Parathyroid adenoma (tissue), 2 donors: ENCODE measurements around the gene PALM.
"Not testable (repeated sequence)": the region's sequence is repeated elsewhere in the genome, so short reads cannot be mapped to it uniquely, and the experiment has no call there.

Experiments
- H2AFZ ChIP-seq: fragments of 300-600 bp; sonication (generic); one replicate; pipeline ENCODE4 v1.7.0; 2017; ENCODE audit warnings: antibody characterized with exemption, mild to moderate bottlenecking
- H3K27ac ChIP-seq: fragments of 300-600 bp; sonication (generic); one replicate; pipeline ENCODE4 v1.7.0; 2017
- H3K27me3 ChIP-seq: fragments of 300-600 bp; sonication (generic); one replicate; pipeline ENCODE4 v1.7.0; 2017; ENCODE audit warnings: low read length; ENCODE audit not compliant: control insufficient read depth, insufficient read depth
- H3K36me3 ChIP-seq: fragments of 300-600 bp; sonication (generic); one replicate; pipeline ENCODE4 v1.7.0; 2017; ENCODE audit warnings: low read length; ENCODE audit not compliant: control insufficient read depth, insufficient read depth
- H3K4me1 ChIP-seq: fragments of 300-600 bp; sonication (generic); one replicate; pipeline ENCODE4 v1.7.0; 2017; ENCODE audit warnings: control low read depth
- H3K4me2 ChIP-seq: fragments of 300-600 bp; sonication (generic); one replicate; pipeline ENCODE4 v1.7.0; 2017; ENCODE audit warnings: low read length
- H3K4me3 ChIP-seq: fragments of 300-600 bp; sonication (generic); one replicate; pipeline ENCODE4 v1.7.0; 2017; ENCODE audit warnings: low read depth, low read length
- H3K79me2 ChIP-seq: fragments of 300-600 bp; sonication (generic); one replicate; pipeline ENCODE4 v1.7.0; 2017; ENCODE audit warnings: control low read depth
- H3K9ac ChIP-seq: fragments of 300-600 bp; sonication (generic); one replicate; pipeline ENCODE4 v1.7.0; 2017; ENCODE audit warnings: mild to moderate bottlenecking
- H3K9me3 ChIP-seq: fragments of 300-600 bp; sonication (generic); one replicate; pipeline ENCODE4 v1.7.0; 2017; ENCODE audit warnings: low read length; ENCODE audit not compliant: control insufficient read depth
- TF ChIP-seq, protein P1 (sequence below): fragments of 300-600 bp; sonication (generic); IDR thresholded peaks from one replicate; pipeline ENCODE4 v1.7.0; 2017; ENCODE audit warnings: antibody characterized with exemption, mild to moderate bottlenecking
- donor health status: primary hyperparathyroidism.

PALM gene

DNA sequence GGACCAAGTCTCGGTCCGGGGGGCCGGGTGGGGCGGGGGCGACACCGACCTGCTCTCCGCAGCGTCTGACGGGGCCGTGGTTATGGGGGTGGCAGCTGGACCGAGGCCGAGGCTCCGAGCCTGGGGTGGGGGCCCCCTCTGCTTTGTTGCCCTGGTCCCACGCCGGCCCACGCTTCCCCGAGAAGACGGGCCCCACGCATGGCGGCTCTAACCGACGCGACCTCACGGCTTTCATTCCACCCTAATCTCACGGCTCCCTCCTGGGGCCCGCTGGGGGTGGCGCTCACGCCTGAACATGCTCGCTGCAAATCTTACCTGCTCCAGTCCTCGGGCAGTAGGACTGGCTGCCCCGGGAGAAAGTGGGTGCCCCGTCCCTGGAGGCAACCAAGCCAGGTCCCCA is 27.4 kb downstream of the PALM start:
- Histone ChIP-seq H3K9ac (no peak overlapping the region), H3K9me3 (no peaks in the 10 kb centered on the region), H3K36me3 (no peaks in the 10 kb centered on the region), H3K4me3 (no peak overlapping the region), H3K79me2 (no peaks in the 10 kb centered on the region), H3K27ac (no peak overlapping the region), H2AFZ (no peak overlapping the region), H3K4me1 (no peaks in the 10 kb centered on the region), H3K4me2 (no peak overlapping the region), H3K27me3 (no peaks in the 10 kb centered on the region)
- TF ChIP-seq, protein P1, sequence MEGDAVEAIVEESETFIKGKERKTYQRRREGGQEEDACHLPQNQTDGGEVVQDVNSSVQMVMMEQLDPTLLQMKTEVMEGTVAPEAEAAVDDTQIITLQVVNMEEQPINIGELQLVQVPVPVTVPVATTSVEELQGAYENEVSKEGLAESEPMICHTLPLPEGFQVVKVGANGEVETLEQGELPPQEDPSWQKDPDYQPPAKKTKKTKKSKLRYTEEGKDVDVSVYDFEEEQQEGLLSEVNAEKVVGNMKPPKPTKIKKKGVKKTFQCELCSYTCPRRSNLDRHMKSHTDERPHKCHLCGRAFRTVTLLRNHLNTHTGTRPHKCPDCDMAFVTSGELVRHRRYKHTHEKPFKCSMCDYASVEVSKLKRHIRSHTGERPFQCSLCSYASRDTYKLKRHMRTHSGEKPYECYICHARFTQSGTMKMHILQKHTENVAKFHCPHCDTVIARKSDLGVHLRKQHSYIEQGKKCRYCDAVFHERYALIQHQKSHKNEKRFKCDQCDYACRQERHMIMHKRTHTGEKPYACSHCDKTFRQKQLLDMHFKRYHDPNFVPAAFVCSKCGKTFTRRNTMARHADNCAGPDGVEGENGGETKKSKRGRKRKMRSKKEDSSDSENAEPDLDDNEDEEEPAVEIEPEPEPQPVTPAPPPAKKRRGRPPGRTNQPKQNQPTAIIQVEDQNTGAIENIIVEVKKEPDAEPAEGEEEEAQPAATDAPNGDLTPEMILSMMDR = no peak

DNA sequence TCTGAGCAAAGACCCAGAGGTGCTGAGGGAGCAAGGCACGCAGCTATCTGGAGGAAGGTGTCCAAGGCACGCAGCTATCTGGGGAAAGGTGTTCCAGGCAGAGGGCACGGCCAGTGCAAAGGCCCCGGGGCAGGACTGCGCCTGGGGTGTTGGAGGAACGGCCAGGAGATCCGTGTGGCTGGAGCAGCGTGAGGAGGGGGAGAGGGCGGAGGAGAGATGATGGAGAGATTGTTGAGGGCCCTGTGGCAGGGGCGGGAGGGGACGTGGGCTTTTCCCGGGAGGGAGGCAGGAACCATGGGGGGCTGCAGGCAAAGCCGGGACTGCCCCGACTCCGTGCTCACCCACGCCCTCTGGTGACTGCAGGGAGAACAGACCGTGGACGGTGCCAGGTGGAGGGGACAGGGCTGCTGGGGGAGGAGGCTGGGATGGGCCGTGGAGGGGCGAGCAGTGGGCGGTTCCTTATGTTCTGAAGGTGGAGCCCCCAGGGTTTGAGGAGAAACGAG is 28.9 kb downstream of the PALM start:
- H3K9ac ChIP-seq = no peak overlapping the region
- no peaks in the 10 kb centered on the region for H3K4me1 ChIP-seq
- no peaks in the 10 kb centered on the region for H3K79me2 ChIP-seq
- no peak overlapping the region for H2AFZ ChIP-seq
- H3K36me3 ChIP-seq = no peaks in the 10 kb centered on the region
- TF ChIP-seq, protein P1 = peak; percentile 26
- H3K27me3 ChIP-seq = no peaks in the 10 kb centered on the region
- H3K9me3 ChIP-seq = no peaks in the 10 kb centered on the region
- H3K4me2 ChIP-seq = no peak overlapping the region
- H3K27ac ChIP-seq = no peak overlapping the region
- H3K4me3 ChIP-seq = no peak overlapping the region

DNA sequence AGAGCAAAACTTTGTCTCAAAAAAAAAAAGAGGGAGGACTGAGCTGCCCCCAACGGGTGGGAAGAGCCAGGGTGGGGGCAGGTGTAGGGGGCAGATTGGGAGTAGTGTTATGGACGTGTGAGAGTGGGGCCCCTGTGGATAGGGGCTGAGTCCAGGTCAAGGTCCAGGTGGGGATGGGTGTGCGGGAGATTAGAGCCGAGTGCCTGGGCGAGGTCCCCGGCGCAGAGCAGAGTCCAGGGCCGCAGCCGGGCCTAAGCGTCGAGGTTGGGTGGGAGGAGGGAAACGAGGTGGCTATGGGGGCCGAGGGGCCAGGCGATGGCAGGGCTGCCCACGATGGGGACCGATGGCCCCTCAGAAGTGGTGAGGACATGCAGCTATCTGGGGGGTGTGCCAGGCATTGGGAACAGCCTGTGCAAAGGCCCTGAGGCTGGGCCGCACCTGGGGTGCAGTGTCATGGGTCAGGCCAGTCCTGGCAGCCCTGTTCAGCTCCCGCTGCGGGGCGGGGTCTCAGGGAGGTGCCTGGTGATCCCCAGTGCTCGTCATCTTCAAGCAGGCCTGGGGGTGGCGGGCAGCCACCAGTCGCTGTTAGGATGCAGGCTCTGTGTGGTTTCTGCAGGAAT is 29.9 kb downstream of the PALM start:
- no peak overlapping the region for H2AFZ ChIP-seq
- no peak overlapping the region for H3K4me2 ChIP-seq
- H3K9ac ChIP-seq = no peak overlapping the region
- H3K79me2 ChIP-seq = no peaks in the 10 kb centered on the region
- H3K9me3 ChIP-seq = no peaks in the 10 kb centered on the region
- H3K27ac ChIP-seq = no peak overlapping the region
- no peak overlapping the region for H3K4me3 ChIP-seq
- TF ChIP-seq, protein P1 = no peak
- H3K36me3 ChIP-seq = no peaks in the 10 kb centered on the region
- H3K4me1 ChIP-seq = no peaks in the 10 kb centered on the region
- H3K27me3 ChIP-seq = no peaks in the 10 kb centered on the region

DNA sequence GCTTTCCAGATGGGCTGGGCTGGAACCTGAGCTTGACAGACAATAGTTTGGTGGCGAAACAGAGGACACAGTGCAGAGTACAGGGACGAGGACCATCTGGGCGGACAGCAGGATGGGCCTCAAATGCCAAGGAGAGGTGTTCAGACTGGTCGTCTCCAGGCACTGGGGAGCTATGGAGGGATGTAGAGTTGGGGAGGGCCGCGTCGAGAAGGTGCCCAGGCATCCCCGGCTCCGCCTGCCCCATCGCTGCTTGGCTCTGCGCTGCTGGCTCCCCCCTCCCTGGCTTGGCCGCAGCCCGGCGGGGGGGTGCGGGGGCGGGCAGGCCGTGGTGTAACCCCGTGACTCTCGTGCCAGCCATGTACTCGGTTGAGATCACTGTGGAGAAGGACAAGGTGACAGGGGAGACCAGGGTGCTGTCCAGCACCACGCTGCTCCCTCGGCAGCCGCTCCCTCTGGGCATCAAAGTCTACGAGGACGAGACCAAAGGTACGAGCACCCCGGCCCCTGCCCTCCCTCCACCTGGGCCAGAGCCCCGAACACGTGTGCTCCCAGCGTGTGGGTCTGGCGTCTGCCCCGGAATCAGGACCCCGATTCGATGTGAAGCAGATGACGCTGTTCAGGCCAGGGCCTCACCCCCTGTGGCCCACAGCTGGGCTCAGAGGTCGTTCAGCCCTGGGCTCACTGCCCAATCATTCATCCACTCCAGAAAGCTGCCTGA is 31.4 kb downstream of the PALM start:
- Histone ChIP-seq H3K27me3 (no peaks in the 10 kb centered on the region), H2AFZ (no peak overlapping the region), H3K79me2 (no peaks in the 10 kb centered on the region), H3K4me2 (no peak overlapping the region), H3K4me3 (no peak overlapping the region), H3K9ac (no peak overlapping the region), H3K9me3 (no peaks in the 10 kb centered on the region), H3K36me3 (no peaks in the 10 kb centered on the region), H3K27ac (no peak overlapping the region), H3K4me1 (no peaks in the 10 kb centered on the region)
- TF ChIP-seq, protein P1 = no peak

DNA sequence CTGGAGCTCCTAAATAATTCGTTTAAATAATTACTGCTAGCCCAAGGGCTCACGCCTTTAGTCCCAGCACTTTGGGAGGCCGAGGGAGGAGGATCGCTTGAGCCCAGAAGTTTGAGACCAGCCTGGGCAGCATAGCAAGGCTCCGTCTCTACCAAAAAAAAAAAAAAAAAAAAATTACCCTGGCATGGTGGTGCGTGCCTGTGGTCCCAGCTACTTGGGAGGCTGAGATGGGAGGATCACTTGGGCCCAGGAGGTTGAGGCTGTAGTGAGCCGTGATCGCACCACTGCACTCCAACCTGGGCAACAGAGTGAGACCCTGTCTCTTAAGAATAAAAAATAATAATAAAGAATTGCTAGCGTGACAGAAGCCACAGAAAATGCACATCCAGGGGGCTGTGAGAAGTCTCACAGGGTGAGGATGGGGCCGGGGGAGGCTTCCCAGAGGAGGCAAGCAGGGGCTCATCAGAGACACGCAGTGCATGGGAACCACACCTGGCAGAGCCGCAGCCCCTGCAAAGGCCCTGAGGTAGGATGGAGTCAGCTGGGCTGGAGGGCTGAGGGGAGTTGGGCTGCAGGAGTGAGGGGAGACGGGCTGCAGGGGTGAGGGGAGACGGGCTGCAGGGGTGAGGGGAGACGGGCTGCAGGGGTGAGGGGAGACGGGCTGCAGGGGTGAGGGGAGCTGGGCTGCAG is 32.2 kb downstream of the PALM start:
- not testable (repeated sequence) for H3K27ac ChIP-seq, H3K79me2 ChIP-seq, H3K27me3 ChIP-seq, H3K4me2 ChIP-seq, H3K4me1 ChIP-seq, H3K4me3 ChIP-seq, H2AFZ ChIP-seq, H3K9ac ChIP-seq, H3K9me3 ChIP-seq, H3K36me3 ChIP-seq
